ENCODE measurements around the gene PTPRK.
A peak's percentile ranks its signal among the peaks of the same experiment; 100 is the strongest.

Gene PTPRK

DNA sequence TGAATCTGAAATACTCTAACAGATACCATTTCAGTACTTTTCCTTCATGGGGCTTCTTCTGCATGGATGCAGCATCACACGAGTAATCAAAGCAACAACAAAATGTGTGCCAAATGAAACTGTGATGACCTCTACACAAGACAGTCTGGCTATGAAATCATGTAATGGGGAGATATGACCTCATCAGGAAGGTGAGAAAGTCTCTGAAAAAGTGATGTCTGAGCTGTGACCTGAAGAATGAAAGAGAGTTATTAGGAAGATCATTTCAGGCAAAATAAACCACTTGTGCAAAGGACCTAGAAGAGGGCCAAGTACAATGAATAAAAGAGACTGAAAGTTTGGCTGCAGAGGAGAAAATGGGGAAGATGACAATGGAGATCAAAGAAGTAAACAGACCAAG lies 182.8 kb downstream of the PTPRK start:
- DNase-seq = no peak

DNA sequence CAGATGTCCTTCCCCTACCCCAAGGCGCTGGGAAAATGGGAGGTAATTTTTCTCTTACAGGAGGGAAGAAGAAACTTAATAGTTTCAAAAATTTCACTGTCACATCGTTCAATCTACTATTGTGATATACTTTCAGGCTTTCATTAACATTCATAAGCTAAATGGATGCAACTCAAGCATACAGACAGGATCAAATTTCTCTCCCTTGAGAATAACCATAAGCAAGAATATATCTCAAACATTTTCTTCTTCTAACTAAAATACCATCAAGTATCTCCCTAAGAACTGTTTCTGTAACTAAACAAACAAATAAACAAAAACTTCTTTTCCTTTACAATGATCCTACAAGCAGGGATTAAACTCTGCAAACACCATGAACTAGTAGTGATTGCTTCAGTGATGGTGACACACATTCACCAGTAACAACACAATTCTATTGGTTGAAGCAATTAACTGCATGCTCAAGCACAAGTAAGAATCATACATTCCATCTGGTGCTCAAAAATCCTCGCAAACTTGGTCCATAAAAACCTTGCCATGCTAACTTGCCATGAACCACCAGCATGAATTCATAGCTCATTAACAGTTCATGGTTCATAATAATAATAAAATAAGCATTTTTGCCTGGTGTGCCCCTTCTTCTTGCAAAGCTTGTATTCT lies 183.8 kb downstream of the PTPRK start:
- no peak for DNase-seq

DNA sequence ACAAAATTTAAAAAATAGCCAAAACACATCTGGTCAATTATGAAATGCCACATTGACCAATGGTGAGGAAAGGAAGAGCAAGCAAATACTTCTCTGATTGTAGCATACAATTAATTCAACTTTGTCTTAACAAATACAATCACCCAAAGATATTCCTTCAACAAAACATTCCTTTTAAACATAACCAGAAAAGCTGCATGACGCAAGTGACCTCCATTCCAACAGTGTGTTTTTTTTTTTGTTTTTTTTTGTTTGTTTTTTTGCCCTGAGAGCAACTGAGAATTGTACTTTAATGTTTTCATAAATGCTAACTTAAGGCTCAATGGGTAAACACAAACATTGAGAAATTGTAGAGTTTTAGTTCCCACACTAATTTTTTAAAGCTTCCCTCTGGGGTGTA lies 184.4 kb downstream of the PTPRK start:
- DNase-seq = no peak

DNA sequence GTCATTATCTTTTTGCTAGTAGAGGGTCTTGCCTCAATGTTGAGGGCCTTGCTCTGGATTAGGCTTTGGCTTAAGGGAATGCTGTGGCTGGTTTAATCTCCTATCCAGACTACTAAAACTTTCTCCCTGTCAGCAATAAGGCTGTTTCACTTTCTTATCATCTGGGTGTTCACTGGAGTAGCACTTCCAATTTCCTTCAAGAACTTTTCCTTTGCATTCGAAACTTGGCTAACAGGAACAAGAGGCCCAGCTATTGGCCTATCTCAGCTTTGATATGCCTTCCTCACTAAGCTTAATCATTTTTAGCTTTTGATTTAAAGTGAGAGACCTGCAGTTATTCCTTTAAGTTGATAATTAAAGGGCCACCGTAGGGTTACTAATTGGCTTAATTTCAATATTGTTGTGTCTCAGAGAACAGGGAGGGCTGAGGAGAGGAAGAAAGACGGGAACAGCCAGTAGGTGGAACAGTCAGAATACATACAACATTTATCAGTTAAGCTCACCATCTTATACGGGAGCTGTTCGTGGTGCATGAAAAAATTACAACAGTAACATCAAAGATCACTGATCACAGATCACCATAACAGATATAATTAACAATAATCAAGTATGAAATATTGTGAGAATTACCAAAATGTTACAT lies 186.7 kb downstream of the PTPRK start:
- DNase-seq = no peak

DNA sequence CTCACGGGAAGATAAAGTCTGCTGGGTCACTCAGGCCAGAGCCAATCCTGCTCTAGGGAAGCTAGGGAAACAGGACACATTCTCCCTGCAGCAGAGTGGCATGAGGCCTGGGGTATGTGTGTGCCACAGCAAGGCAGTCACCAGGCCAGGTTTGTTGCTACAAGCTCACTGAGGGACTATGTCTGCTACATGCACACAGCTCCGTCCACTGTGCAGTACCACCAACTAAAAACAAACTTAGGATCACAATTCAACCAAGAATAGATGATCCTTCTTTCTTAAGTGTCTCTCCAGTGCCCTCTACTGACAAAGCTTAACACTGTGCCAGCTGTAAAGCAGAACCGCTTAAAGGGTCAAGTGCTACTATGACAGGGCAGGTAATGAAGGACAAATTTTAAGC lies 192.5 kb downstream of the PTPRK start:
- peak; percentile 45 for DNase-seq

DNA sequence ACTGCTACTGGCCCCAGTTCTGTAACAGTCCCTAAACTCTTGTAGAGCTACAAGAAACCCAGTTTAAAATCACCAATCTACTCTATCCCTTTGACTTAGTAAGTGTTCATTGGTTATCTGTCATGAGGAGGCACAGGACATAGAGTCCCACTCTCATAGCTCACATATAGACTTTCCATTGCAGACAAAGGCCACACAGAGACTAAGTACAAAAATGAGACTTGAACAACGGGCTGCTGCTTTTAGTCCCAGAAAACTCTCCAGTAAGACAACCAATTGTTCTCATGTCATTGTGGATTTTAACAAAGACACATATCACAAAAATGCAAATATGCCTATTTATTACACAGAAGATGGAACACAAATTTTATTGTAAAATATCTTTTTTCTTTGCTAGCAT lies 197.4 kb downstream of the PTPRK start:
- DNase-seq = no peak

DNA sequence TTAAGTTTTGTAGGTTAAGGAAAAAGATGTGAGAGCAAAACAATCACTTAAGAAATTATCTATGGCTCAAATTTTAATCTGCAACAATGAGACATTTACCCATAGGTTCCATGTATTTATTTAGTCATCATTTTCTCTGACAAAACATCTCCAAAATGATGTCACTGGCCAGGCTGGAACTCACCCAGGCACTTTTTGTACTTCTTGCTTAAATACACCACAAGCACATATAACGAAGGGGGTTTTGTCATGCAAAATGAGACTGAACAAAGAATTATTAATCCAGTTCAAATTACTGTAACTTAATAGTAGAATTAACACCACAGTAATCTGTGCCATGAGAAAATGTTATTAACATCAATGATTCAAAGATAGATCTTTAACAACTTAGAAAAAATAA lies 200.5 kb downstream of the PTPRK start:
- no peak for DNase-seq

DNA sequence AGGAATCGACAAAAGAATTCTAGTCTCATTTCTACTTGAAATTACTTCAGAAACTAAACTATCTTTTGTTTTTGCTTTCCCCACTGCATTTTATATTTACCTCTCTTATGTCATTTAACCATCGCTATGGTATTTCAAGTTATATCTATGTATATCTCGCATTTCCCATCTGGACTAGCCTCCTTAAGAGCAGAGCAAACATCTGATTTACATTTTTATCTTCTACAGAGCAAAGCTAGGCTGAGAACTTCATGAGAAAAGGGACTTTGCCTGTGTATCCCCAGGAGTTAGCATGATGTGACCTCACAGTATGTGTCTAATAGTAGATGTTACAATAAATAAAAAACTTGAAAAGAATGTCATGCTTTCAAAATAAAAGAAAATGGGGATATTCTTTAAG lies 201.2 kb downstream of the PTPRK start:
- no peak for DNase-seq

DNA sequence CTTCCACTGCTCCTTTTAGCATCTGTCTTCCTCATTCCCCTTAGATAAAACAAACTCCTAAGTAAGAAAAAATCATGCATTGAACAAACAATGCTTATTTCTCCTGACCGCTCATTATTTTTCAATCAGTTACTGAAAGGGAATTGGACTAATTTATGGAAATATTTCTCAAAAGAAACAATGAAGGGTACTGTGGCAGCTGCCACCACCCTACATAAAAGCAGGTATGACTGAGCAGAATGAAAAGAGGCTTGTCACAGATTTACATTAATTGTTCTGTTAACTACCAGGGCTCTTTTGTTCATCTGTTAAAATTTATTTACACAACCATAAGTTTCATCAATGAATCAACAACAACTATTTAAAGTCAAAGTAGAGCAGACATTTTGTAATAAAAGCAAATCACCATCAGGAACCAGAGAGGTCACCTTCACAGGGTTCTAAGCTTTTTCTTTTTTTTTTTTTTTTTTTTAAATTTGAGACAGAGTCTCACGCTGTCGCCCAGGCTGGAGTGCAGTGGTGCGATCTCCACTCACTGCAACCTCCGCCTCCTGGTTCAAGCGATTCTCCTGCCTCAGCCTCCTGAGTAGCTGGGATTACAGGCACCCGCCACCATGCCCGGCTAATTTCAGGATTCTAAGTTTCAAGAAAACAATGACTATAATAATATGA lies 204.0 kb downstream of the PTPRK start:
- no peak for DNase-seq

DNA sequence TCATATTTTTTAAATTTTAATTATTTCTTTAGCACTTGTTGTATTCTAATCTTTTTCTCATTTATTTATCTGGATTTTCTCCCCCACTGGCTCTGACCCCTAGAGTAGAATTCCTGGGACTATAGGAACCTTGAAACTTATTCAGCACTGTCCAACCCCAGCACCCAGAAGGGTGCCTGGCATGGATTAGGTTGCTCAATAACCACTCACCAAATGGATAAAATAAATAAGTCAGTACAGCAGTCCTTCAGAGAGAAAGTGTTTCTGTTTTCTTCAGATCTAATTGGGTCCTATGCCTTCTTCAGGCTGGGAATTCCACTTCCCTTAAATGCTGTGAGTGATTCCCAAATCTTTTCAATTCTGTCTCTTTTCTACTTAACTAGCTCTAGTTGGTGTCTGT lies 206.2 kb downstream of the PTPRK start:
- DNase-seq = no peak

DNA sequence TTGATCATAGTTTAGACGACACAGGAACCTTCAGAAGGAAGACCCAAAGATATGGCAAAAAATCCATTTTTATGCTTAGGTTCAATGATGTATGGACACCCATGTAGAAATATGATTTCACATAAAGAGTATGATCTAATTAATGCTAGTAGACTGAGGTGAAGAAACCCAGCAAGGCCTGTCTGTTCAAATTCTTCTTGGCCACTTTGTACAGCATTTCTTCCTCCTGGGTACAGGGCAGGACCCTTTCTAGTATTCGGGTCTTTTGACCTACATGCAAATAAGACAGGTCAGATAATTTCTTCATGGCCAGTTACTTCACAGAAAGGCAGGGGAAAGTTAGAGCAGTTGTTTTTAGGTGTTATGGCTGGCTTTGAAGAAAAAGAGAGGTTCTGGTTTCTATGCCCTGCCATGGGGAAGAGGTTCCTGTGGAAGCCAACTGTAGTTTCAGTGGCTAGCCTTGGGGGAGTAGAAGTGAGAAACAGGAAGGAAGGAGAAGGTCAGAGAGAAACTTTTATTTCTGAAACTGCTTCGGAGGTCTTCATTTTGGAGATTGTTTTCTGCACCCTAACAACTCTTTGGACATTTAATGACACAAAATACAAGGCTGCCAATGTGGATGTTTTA lies 208.3 kb downstream of the PTPRK start:
- no peak for DNase-seq

DNA sequence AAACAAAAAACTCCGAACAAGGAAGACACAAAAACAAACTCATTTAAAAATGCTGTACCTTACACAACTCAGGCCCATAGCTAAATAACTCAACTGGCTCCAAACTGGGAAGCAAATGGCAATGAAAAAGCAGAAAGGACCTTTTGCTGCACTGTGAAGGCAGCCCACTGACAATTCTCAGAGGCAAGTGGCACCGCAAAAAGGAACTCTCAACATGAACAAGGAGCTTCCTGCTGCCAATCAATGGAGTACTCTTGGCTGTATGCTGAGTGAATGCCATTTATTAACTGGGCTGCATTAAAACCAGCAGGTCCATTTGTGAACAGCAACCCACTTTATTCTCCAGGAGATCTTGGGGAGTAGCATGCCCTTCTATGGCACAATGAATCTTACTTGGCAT lies 209.9 kb downstream of the PTPRK start:
- DNase-seq = no peak

DNA sequence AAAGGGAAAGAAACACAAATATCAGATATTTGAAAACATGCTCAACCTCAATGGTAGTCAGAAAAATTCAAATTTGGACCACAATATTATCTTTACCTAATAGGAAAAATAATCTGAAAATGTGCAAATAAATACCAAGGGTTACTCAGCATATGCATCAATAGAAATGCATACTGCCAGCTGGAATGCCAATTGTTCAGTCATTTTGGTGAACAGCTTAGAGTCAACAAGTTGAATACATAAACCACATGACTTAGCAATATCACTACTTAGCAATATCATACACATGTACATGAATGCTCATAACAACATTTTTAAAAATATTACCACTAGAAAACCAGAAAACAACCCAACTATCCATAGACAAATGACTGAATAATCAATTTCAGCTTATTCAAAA lies 212.7 kb downstream of the PTPRK start:
- no peak for DNase-seq

DNA sequence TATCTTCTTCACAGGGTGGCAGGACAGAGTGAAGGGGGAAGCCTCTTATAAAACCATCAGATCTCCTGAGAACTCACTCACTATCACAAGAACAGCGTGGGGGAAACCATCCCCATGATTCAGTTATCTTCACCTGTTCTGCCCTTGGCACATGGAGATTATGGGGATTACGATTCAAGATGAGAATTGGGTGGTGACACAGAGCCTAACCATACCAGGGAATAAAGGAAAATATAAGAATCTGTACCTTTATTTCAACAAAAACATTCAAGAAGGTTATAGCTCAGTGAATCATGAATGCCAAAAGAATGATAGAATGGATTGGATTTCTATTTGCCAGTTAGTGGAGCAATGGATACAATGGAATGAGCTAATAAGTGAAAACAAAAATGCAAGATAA lies 214.4 kb downstream of the PTPRK start:
- no peak for DNase-seq

DNA sequence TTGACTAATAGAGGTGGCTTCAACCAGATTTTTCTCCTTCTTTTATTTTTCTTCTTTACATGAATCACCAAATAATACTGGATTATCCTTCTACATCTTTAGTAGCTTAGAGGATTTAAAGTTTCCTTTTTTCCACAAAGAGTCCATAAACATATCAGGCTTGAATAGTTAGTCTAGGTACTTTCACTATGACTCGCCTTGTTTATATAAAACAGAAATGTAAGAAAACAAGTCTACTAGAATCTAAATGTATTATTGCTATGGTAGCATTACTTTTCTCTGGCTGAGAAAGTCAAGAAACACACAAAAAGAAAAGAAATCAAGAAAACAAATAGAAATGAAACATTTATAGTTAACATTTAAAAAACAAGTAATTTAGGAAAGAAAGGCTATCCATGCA lies 215.2 kb downstream of the PTPRK start:
- DNase-seq = no peak

DNA sequence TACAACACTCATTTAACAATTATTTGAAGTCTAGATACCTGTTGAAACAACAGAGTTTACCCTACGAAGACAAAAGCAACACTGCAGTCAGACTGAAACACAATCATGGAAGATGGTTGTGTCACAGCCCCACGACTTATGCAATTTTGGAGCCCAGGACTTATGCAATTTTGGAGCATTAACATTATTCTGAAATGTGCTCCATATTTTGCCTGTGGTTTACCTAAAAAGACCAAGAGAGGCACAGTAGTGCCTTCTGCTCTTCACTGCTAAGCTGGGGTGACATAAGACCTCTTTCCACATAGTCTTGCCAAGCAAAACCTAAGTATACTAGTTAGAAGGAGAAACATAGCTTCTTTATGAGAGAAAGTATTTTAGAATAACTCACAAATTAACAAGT lies 216.5 kb downstream of the PTPRK start:
- no peak for DNase-seq

DNA sequence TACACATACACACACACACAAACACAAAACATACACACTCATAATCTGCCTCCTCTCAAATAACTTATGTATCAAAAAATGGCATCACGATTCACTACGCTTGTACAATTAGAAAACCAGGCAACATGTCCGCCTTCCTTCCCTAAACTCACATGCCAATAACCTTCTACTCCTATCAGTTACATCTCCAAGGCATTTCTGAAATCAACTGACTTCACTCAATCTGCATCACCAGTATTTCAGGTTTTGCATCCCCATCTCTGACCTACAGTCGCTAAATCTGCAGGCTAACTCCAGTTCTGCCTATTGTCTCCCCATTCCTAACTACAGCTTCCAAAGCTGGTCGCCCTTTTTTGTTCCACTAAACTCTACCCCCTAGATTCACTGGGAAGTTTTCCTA lies 217.5 kb downstream of the PTPRK start:
- DNase-seq = no peak

DNA sequence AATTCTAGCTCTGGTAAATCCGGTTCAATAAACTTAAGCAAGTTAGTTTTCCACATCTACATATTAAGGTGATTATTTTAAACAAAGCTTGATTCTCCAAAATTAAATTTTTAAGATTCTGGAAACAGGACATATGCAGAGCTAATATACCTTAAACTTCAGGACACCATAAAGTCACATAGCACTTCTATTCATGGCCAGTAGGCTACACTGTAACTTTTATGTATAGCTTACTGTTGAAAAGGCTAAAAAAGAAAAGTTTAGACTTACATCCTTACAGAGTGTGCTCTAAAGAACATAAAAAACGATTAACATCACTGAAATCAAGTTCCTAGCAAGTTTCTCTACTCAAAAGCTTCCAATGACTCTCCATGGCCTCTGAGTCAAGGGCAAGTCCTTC lies 224.7 kb downstream of the PTPRK start:
- no peak for DNase-seq

DNA sequence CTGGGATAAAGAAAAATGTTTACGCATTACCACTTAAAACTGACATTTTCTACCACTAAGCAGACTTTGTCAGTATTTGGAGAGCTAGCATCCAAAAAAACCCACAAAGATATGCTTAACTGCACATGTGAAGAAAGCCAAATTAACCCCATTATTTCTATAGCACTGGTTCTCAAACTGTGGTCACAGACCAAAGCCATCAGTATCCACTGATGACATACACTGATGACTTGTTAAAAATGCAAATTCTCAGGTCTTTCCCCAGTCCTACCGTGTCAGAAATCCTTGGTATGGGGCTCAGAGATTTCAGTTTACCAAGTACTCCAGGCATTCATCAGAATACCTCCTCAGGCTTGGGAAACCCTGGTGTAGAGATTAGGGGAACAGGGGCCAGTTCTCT lies 230.2 kb downstream of the PTPRK start:
- DNase-seq = no peak

DNA sequence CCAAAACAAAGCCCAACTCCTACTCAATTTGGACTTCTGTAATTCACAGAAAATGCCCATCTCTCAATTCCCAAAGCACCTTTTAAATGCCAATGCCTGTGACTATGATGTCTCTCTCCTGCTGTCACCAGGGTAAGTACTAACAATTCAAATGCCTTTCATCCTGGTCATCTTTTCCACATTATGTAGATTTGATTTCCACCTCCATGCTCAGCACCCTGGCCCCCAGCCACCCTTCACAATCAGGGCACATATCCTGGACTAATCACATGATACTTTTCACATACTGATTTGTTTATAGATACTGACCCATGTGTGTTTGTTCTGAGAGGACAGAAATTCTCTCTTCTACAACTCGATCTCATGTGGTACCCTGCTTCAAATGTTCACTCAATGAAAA lies 236.3 kb downstream of the PTPRK start:
- no peak for DNase-seq

DNA sequence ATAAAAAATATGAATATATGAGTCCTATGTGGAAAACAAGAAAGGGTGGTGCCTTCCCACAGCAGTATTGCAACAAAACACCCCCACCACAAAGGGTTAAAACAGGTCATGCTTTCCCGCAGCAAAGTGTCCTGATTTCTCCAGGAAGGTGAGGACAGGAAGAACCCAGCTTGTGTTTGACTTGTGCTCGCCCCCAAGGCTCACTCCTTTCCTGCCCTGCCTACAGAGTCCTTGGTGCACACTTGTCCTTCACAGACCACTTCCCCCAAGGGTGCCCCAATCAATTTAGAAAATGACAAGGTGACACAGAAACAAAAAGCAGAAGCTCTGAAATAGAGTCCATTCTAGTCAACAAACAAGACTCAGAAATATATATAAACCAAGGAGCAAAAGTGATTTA lies 237.4 kb downstream of the PTPRK start:
- no peak for DNase-seq

DNA sequence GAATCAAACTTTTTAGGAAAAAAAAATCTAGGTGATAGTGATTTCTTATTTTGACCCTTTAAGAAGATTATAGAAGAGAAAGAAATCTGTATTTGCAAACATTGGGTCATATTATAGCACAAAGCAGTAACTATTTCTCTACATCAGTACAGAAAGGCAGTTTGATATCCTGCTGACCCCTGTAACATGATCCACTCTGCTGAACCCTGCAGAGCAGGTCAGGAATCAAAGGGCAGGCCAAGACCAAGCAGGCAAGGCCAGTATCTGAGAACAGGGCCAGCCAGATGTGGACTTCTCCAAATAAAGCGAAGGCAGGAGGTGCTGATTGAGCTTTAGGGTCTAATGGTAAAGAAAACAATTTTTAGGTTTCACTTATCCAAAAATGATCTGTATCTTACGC lies 239.4 kb downstream of the PTPRK start:
- DNase-seq = no peak

DNA sequence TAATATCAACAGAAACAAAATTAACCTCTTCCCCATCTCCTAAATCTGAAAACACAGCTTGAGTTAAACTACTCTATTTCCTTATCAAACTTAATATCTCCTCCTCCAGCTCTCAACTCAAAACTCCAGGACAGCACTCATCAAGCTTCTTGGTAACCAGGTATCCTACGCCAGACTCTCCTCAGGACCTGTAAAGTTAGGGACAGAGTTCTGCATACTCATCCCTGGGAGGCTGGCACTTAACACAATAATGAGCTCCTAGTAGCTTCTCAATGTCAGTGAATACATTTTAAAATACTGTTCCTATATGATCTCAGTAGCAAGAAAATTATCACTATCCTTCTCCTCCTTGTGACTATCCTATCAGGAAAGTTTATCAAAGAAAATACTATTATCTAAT lies 240.3 kb downstream of the PTPRK start:
- DNase-seq = no peak

DNA sequence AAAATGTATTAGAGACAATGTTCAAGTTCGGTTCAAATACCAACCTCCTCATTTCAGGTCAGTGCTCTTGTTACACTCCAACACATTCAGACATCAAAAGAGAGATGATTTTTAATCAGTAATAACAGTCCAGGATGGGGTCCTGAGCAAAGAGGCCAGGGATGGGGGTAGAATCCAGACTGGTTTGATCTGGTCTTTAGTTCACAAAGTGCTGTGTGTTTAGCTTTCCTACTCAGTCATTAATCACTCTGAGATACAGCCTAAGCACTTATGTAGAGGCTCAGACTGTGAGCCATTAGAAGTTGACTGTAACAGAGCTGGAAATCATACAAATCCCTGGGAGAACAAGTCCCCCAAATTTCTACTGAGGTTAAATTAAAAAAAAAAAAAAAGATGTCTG lies 241.6 kb downstream of the PTPRK start:
- no peak for DNase-seq

Data from central memory CD4-positive, alpha-beta T cell (primary cell).